ENCODE data around the gene PIP4K2A.

Gene PIP4K2A

DNA sequence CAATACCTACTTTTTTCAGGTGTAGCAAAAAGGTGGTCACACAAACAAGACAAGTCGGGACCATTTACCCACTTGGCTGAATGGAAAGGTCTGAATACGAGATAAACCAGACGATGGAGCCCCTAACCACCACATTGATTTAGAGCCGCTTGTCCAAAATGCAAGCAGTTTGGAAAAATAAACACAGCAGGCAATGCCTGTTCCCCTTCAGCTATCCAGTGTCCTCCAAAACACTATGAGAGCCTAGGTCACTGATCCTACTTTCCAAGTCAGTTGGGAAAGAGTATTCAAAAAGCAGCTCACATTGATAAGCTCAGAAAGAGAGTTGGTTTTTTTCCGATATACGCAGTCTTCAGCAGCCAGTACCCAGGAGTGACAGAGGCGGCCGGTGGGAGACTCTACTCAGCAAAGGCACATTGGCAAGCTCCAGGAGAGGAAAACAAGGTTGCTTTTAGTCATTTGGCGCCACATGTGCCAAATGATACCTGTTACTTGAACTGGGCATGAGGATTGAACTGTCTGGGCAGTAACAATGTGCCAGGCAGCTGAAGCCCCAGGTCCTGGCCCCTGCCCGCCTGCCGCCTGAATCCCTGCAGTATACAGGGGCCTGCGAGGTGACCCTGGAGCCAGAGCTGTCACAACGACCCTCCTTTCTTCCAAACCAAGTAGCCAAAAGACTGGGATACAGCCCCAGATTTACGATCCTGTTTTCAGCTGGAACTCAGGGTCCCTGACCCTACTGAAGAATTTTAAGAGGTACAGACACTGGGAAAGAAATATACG lies 109.8 kb downstream of the PIP4K2A start:
- H3K4me3 ChIP-seq (replicated peaks; ENCODE audit: low read depth, low read length), result no peak overlapping the region
- no peak for DNase-seq (ENCODE audit: extremely low read depth, low read depth)
- TF ChIP-seq, protein P1, sequence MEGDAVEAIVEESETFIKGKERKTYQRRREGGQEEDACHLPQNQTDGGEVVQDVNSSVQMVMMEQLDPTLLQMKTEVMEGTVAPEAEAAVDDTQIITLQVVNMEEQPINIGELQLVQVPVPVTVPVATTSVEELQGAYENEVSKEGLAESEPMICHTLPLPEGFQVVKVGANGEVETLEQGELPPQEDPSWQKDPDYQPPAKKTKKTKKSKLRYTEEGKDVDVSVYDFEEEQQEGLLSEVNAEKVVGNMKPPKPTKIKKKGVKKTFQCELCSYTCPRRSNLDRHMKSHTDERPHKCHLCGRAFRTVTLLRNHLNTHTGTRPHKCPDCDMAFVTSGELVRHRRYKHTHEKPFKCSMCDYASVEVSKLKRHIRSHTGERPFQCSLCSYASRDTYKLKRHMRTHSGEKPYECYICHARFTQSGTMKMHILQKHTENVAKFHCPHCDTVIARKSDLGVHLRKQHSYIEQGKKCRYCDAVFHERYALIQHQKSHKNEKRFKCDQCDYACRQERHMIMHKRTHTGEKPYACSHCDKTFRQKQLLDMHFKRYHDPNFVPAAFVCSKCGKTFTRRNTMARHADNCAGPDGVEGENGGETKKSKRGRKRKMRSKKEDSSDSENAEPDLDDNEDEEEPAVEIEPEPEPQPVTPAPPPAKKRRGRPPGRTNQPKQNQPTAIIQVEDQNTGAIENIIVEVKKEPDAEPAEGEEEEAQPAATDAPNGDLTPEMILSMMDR (IDR thresholded peaks at IDR 0.05; ENCODE audit: low read depth, low read length, missing control alignments), result no peak

- TF ChIP-seq, protein P1 (IDR thresholded peaks at IDR 0.05; ENCODE audit: low read depth, low read length, missing control alignments), result no peak
- H3K4me3 ChIP-seq (replicated peaks; ENCODE audit: low read depth, low read length), result no peak overlapping the region
- DNase-seq (ENCODE audit: extremely low read depth, low read depth), result no peak
These were observed 110.8 kb downstream of the PIP4K2A start for GRCh38 chr10:22603581-22603980.

GRCh38 chr10:22601618-22602017 lies 112.8 kb downstream of the PIP4K2A start:
- no peak for DNase-seq (ENCODE audit: extremely low read depth, low read depth)
- TF ChIP-seq, protein P1 (IDR thresholded peaks at IDR 0.05; ENCODE audit: low read depth, low read length, missing control alignments), result no peak
- H3K4me3 ChIP-seq (replicated peaks; ENCODE audit: low read depth, low read length), result no peak overlapping the region

- no peak for DNase-seq (ENCODE audit: extremely low read depth, low read depth)
- TF ChIP-seq, protein P1 (IDR thresholded peaks at IDR 0.05; ENCODE audit: low read depth, low read length, missing control alignments), result no peak
- H3K4me3 ChIP-seq (replicated peaks; ENCODE audit: low read depth, low read length), result no peak overlapping the region
These were observed 114.6 kb downstream of the PIP4K2A start for GRCh38 chr10:22599636-22600228.

DNA sequence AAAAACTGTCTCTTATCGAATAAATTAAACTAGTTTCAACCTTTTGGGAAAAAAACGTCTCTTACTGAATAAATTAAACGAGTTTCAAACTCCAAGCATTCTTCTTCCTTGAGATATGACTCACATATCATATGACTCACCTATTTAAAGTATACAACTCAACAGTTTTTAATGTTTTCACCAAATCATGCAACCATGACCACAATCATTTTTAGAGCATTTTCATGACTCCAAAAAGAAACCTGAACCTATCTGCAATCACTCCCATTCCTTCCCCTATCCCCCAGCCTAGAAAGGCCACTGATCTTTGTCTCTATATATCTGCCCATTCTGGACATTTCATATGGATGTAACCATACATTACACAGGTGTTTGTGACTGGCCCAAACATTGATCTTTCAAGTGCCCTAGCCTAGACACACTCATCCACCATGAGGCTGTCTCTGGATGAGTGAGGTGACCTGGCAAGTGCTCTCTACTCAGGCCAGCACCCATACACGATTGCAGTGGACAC lies 115.3 kb downstream of the PIP4K2A start:
- TF ChIP-seq, protein P1 (IDR thresholded peaks at IDR 0.05; ENCODE audit: low read depth, low read length, missing control alignments), result no peak
- H3K4me3 ChIP-seq (replicated peaks; ENCODE audit: low read depth, low read length), result no peak overlapping the region
- DNase-seq (ENCODE audit: extremely low read depth, low read depth), result peak; percentile 49

GRCh38 chr10:22598478-22598877 lies 115.9 kb downstream of the PIP4K2A start:
- H3K4me3 ChIP-seq (replicated peaks; ENCODE audit: low read depth, low read length), result no peak overlapping the region
- no peak for DNase-seq (ENCODE audit: extremely low read depth, low read depth)
- TF ChIP-seq, protein P1 (IDR thresholded peaks at IDR 0.05; ENCODE audit: low read depth, low read length, missing control alignments), result no peak

Measured in HFF-Myc (cell line).